B cell (primary cell): Measurements from ENCODE around the gene FIBCD1. TPM values are rescaled to one million over a fixed set of nuclear protein-coding genes. Genes with fewer than 3 reads are reported as not detected.
"Not testable (repeated sequence)": the region's sequence is repeated elsewhere in the genome, so short reads cannot be mapped to it uniquely, and the experiment has no call there.

Experiments used
- ATAC-seq: fragments of 200-7000 bp; cut with Tn5 transposase; one replicate; pipeline ENCODE4 v1.10.0; 2021; ENCODE audit warnings: low read depth, mild to moderate bottlenecking, moderate number of reproducible peaks, moderate library complexity
- CTCF ChIA-PET: fragments of 350-600 bp; sonication (Branson Sonifier 250); formaldehyde crosslinking; loops from one replicate; lab custom pipeline; 2021; ENCODE audit warnings: antibody characterized with exemption, inconsistent platforms; lab: Charles Lee
- POLR2A ChIA-PET: fragments of 350-600 bp; sonication (Branson Sonifier 250); formaldehyde crosslinking; loops from one replicate; lab custom pipeline; 2021; ENCODE audit warnings: antibody characterized with exemption; lab: Charles Lee
- DNase-seq: peaks from one replicate; pipeline ENCODE4 v3.0.0; 2013
- H2AFZ ChIP-seq: 2 replicates; pipeline ENCODE4 v1.6.1; 2012; ENCODE audit warnings: mild to moderate bottlenecking, low read depth, low read length; ENCODE audit not compliant: insufficient read depth, poor library complexity, severe bottlenecking
- H3K27ac ChIP-seq, 2 donors: 1 replicate in 1 of 2; 2 replicates in 1 of 2; pipeline ENCODE4 v1.5.1; 2012 to 2013; ENCODE audit warnings: low read length in 2 of 2, mild to moderate bottlenecking in 2 of 2, moderate library complexity in 1 of 2
- H3K27me3 ChIP-seq, 4 experiments: fragments of 200-600 bp in 1 of 4; sonication (generic) in 1 of 4; replicated peaks in 1 of 4; 1 replicate in 2 of 4; 2 replicates in 2 of 4; pipeline versions ENCODE4 v1.6.1 to v1.7.0; 2013 to 2016; ENCODE audit warnings: low read length in 3 of 4, mild to moderate bottlenecking in 2 of 4, mixed read lengths in 1 of 4, moderate library complexity in 1 of 4; ENCODE audit not compliant: insufficient read depth in 4 of 4, control insufficient read depth in 3 of 4; ENCODE audit errors: control extremely low read depth in 1 of 4
- H3K36me3 ChIP-seq, 2 experiments: replicated peaks in 1 of 2; 1 replicate in 1 of 2; 2 replicates in 1 of 2; pipeline versions ENCODE4 v1.6.1 to v1.7.1; 2013; ENCODE audit warnings: low read length in 1 of 2; ENCODE audit not compliant: insufficient read depth in 2 of 2, control insufficient read depth in 1 of 2; ENCODE audit errors: control extremely low read depth in 1 of 2, extremely low read depth in 1 of 2
- H3K4me1 ChIP-seq, 2 donors: fragments of 200-600 bp in 1 of 2; sonication (generic) in 1 of 2; 1 replicate in 1 of 2; 2 replicates in 1 of 2; pipeline versions ENCODE4 v1.5.1 to v1.6.1; 2013 to 2017; ENCODE audit warnings: low read length in 2 of 2; ENCODE audit not compliant: control insufficient read depth in 2 of 2, insufficient read depth in 2 of 2
- H3K4me2 ChIP-seq: replicated peaks from 2 replicates; pipeline ENCODE3; 2012; ENCODE audit warnings: mild to moderate bottlenecking, low read depth, low read length; ENCODE audit not compliant: poor library complexity, severe bottlenecking
- H3K4me3 ChIP-seq, 5 experiments: fragments of 200-600 bp in 1 of 5; sonication (generic) in 1 of 5; 1 replicate in 3 of 5; 2 replicates in 2 of 5; pipeline versions ENCODE4 v1.5.1 to v1.7.0; 2011 to 2016; ENCODE audit warnings: low read length in 4 of 5, mild to moderate bottlenecking in 4 of 5, low read depth in 2 of 5, control low read depth in 1 of 5, moderate library complexity in 1 of 5; ENCODE audit not compliant: insufficient read depth in 1 of 5; ENCODE audit errors: control extremely low read depth in 1 of 5, extremely low read depth in 1 of 5
- H3K79me2 ChIP-seq: fragments of 200-600 bp; sonication (generic); one replicate; pipeline ENCODE4 v1.6.0; 2016; ENCODE audit warnings: low read length; ENCODE audit not compliant: control insufficient read depth, insufficient read depth
- H3K9ac ChIP-seq: fragments of 200-600 bp; sonication (generic); 2 replicates; pipeline ENCODE4 v1.6.1; 2017; ENCODE audit warnings: mild to moderate bottlenecking, low read length, moderate library complexity
- H3K9me3 ChIP-seq, 3 donors: one replicate each; pipeline versions ENCODE4 v1.6.1 to v1.7.1; 2013; ENCODE audit warnings: low read length in 2 of 3; ENCODE audit not compliant: control insufficient read depth in 2 of 3, insufficient read depth in 1 of 3; ENCODE audit errors: control extremely low read depth in 1 of 3
- H4K20me1 ChIP-seq: 2 replicates; pipeline ENCODE4 v1.6.0; 2012; ENCODE audit warnings: mild to moderate bottlenecking, low read length; ENCODE audit not compliant: insufficient read depth, control insufficient read depth, poor library complexity, severe bottlenecking
- H3K27ac Mint-ChIP-seq: one replicate; pipeline ENCODE4 v1.8.0; 2021; ENCODE audit warnings: mixed read lengths
- H3K27me3 Mint-ChIP-seq: one replicate; pipeline ENCODE4 v1.8.0; 2021; ENCODE audit warnings: mixed read lengths
- H3K4me1 Mint-ChIP-seq: one replicate; pipeline ENCODE4 v1.8.0; 2021; ENCODE audit warnings: mixed read lengths
- H3K4me3 Mint-ChIP-seq: one replicate; pipeline ENCODE4 v1.8.0; 2021; ENCODE audit warnings: mixed read lengths
- H3K9me3 Mint-ChIP-seq: one replicate; pipeline ENCODE4 v1.8.0; 2022; ENCODE audit warnings: mixed read lengths; ENCODE audit not compliant: insufficient read depth
- EZH2 ChIP-seq: IDR thresholded peaks from 2 replicates; pipeline ENCODE4 v1.6.1; 2012; ENCODE audit warnings: borderline replicate concordance, low read depth, mild to moderate bottlenecking, moderate library complexity, low read length; ENCODE audit not compliant: insufficient read depth, poor library complexity, severe bottlenecking
- WGBS: methylation state at CpG from one replicate; pipeline ENCODE4 v1.1.5; 2013; ENCODE audit warnings: missing lambda C conversion rate; ENCODE audit not compliant: insufficient coverage; 5-methylcytosine and 5-hydroxymethylcytosine counted together
- intact Hi-C: fragments of 100-400 bp; cut with micrococcal nuclease; formaldehyde crosslinking; loops from one replicate; pipeline ENCODE4 v1.10.0; 2022
- polyA plus RNA-seq: library from polyadenylated mRNA; depleted of rRNA; stranded (reverse); fragments of >200 nt; gene quantifications from 2 replicates; pipeline ENCODE4 v1.2.3, GENCODE V29; 2012
- total RNA-seq, 2 donors: library from RNA; stranded (reverse); fragments of 120-200 nt in 1 of 2; gene quantifications; 1 replicate in 1 of 2; 2 replicates in 1 of 2; pipeline versions ENCODE4 v1.2.3 to v1.2.4, GENCODE V29; 2013 to 2022
- TF ChIP-seq, protein P1 (sequence below): fragments of 200-600 bp; IDR thresholded peaks from one replicate; pipeline ENCODE4 v1.8.0; 2022; ENCODE audit warnings: antibody characterized with exemption, mild to moderate bottlenecking

Gene FIBCD1
- total and polyA plus RNA-seq, 2 donors (not counting 1 experiment from before 2014, with no cell fraction given) = not detected

DNA sequence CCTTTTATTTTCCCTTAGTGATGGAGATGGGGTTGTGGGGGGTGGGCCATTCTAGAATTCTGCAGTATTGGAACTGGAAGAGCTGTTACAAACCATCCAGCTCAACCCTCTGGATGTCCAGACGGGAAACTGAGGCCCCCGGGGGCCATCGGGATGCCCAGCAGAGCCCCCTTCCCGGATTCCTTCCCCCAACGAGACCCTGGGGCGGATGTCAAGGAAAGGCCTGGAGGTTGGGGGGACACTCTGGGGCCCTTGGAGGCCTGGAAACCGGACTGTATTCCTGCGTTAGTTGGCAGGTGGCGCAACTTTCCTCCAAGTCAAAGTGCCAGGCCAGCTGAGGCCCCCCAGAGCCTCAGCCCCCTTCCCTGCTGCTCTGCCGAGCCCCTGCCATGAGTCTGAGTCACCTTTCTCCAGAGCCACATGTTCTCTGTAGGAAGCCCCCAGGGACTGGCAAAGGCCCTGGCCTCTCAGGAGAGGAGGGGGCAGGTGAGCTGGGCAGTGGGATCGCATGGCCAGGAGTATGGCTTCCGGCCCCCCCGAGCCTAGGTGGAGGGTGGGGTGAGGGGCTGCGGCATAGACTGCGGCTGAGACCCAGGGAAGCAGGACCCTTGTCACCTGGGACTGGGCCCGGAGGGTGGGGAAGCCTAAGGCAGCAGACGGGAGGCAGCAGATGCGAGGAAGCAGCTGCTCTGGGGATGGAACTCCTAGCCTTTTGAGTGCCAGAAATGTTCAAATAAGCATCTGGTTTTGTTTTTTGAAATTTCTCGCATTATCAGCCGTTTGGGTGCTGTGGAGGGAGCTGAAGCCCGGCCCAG, 17.8 kb upstream of the FIBCD1 start:
- no peak for ATAC-seq
- no peaks in the 10 kb centered on the region for H3K4me1 Mint-ChIP-seq
- Histone ChIP-seq H2AFZ (no peak overlapping the region), H3K4me2 (no peak overlapping the region), H3K36me3 (no peaks in the 10 kb centered on the region), H3K79me2 (no peaks in the 10 kb centered on the region), H4K20me1 (no peaks in the 10 kb centered on the region), H3K4me1 (no peaks in the 10 kb centered on the region), H3K9me3 (peaks cover 0 to 29% (median 0%) of the 10 kb centered on the region in 3 donors), H3K9ac (no peak overlapping the region), H3K4me3 (no peak overlapping the region), H3K27me3 (peaks cover 0 to 6% (median 0%) of the 10 kb centered on the region in 4 experiments), H3K27ac (no peak overlapping the region)
- peaks cover 8% of the 10 kb centered on the region for H3K27me3 Mint-ChIP-seq
- intact Hi-C loops = no loop called here
- H3K4me3 Mint-ChIP-seq = no peak overlapping the region
- no peak overlapping the region for H3K27ac Mint-ChIP-seq
- WGBS = 86% methylated on average over 21 of the region's 21 CpGs
- POLR2A ChIA-PET = no interaction called here
- CTCF ChIA-PET = no interaction called here
- no peak for DNase-seq
- TF ChIP-seq, protein P1, sequence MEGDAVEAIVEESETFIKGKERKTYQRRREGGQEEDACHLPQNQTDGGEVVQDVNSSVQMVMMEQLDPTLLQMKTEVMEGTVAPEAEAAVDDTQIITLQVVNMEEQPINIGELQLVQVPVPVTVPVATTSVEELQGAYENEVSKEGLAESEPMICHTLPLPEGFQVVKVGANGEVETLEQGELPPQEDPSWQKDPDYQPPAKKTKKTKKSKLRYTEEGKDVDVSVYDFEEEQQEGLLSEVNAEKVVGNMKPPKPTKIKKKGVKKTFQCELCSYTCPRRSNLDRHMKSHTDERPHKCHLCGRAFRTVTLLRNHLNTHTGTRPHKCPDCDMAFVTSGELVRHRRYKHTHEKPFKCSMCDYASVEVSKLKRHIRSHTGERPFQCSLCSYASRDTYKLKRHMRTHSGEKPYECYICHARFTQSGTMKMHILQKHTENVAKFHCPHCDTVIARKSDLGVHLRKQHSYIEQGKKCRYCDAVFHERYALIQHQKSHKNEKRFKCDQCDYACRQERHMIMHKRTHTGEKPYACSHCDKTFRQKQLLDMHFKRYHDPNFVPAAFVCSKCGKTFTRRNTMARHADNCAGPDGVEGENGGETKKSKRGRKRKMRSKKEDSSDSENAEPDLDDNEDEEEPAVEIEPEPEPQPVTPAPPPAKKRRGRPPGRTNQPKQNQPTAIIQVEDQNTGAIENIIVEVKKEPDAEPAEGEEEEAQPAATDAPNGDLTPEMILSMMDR = no peak
- peaks cover 2% of the 10 kb centered on the region for H3K9me3 Mint-ChIP-seq

DNA sequence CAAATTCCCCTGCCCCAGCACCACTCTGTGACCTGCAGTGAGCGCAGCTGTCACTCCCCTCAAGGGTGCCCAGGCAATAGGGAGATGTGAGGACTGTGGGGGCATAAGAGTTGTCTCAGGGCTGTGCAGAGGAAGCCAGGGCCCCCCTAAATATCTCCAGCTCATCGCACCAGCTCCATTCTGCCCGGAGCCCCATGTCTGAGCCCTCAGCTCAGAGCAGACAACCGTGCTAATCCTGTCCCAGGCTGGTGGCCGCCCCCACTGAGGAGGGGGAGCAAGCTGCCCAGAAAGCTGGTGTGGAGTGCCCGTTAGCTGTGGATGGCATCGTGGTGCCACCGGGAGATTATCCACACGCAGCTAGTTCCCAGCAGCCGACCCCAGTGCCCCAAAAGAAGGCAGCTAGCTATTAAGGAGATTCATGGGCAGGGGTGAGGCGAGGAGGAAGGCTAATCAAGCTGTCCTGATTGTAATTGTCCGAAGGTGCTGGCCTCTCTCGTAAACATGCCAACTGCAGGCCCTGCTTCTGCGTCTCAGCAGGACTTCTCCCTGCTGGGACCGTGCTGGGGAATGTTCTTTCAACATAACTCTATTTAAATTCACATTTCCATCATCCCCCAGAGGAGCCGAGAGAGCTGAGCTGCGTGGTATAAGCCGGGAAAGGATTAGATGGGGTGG, 17.0 kb upstream of the FIBCD1 start:
- Histone ChIP-seq H3K9me3 (peaks cover 0 to 29% (median 0%) of the 10 kb centered on the region in 3 donors), H4K20me1 (no peaks in the 10 kb centered on the region), H2AFZ (no peak overlapping the region), H3K27ac (no peak overlapping the region), H3K9ac (no peak overlapping the region), H3K36me3 (no peaks in the 10 kb centered on the region), H3K79me2 (no peaks in the 10 kb centered on the region), H3K4me3 (no peak overlapping the region), H3K27me3 (peaks cover 0 to 2% (median 0%) of the 10 kb centered on the region in 4 experiments), H3K4me2 (no peak overlapping the region), H3K4me1 (no peaks in the 10 kb centered on the region)
- intact Hi-C loops = no loop called here
- Mint-ChIP-seq H3K27me3 (peaks cover 4% of the 10 kb centered on the region), H3K4me1 (no peaks in the 10 kb centered on the region), H3K4me3 (no peak overlapping the region), H3K27ac (no peak overlapping the region), H3K9me3 (peaks cover 2% of the 10 kb centered on the region)
- TF ChIP-seq, protein P1 = no peak
- TF ChIP-seq EZH2 = no peak
- DNase-seq = no peak
- 80% methylated on average over 11 of the region's 18 CpGs for WGBS
- no peak for ATAC-seq
- ChIA-PET CTCF (no interaction called here), POLR2A (no interaction called here)

DNA sequence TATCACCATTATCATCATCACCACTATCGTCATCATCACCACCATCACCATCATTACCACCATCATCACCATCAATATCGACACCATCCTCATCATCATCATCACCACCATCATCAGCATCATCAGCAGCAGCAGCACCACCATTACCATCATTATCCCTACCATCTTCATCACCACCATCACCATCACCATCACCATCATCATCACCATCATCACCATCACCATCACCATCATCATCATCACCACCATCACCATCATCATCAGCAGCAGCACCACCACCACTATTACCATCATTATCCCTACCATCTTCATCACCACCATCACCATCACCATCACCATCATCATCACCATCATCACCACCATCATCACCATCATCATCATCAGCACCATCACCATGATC, 15.9 kb upstream of the FIBCD1 start:
- H3K4me1 ChIP-seq, H3K79me2 ChIP-seq, CTCF ChIA-PET, DNase-seq, H3K27ac Mint-ChIP-seq, H4K20me1 ChIP-seq, H2AFZ ChIP-seq, H3K27ac ChIP-seq, H3K4me3 Mint-ChIP-seq, H3K4me3 ChIP-seq, POLR2A ChIA-PET, H3K9ac ChIP-seq, H3K27me3 Mint-ChIP-seq, H3K27me3 ChIP-seq, ATAC-seq, H3K4me1 Mint-ChIP-seq, intact Hi-C loops, H3K9me3 Mint-ChIP-seq, H3K4me2 ChIP-seq, H3K36me3 ChIP-seq: not testable (repeated sequence)
- peaks cover 0 to 30% (median 0%) of the 10 kb centered on the region in 3 donors for H3K9me3 ChIP-seq
- WGBS = 92% methylated on average over 2 of the region's 2 CpGs
